ENCODE results near the gene MYH6.

MYH6 gene

DNA sequence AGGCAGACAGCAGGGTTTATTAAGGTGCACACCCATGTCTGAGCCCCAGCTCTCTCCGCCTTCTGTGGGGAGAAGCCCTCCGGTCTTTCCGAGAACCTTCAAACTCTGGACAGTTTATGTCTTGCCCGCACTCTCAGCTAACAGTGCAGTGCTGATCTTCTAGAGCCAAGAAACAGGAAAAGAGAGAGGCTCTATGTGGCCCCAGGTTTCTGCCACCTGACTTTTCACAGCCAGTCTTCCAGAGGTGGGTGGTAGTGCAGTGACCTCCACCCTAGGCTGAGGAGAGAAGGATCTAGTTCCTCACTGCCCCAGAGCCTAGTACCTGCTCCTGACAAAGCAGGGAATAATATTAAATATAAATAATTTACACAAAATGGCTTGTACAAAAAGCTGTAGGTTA lies 51.4 kb downstream of the MYH6 start:
- DNase-seq (ENCODE audit: low read depth in 2 of 2) = no peak

DNA sequence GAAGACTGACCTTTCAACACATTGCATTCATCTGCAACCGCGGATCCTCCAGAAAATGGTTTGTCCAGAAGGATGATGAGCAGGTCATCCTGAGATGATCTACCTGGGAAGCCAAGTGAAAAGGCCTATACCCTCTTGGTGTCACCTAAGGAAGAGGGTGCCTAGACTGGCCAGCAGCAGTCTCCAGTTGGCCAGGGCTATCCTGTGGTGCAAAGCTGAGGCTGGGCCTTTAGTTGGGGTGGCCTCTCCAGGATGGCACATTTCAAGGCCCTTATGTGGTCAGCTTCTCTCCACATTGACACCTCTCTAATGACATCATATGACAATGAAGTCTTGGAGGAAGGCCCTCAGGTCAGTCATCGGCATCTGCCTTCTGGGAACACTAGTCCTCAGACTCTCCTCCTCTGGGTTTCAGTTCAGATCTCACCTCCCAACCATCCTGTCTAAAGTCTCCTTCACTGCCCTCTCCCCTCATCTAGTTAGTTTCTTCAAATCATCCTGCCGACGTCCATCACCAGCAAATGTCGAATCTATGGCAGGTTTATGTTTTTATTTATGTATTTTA lies 52.1 kb downstream of the MYH6 start:
- no peak for DNase-seq (ENCODE audit: low read depth in 2 of 2)

DNA sequence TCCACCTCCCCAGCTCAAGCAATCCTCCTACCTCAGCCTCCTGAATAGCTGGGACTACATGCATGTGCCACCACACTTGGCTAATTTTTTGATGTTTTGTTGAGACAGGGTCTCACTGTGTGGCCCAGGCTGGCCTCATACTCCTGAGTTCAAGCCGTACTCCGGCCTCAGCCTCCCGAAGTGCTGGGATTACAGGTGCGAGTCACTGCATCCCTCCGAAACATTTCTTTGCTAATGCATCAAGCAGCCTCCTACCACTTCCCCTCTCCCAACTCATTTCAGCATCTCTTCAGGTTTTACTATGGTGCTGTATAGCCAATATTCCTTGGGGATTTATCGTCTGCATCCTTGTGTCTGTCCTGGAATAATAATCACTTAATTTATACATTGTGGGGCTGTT lies 53.1 kb downstream of the MYH6 start:
- no peak for DNase-seq (ENCODE audit: low read depth in 2 of 2)

DNA sequence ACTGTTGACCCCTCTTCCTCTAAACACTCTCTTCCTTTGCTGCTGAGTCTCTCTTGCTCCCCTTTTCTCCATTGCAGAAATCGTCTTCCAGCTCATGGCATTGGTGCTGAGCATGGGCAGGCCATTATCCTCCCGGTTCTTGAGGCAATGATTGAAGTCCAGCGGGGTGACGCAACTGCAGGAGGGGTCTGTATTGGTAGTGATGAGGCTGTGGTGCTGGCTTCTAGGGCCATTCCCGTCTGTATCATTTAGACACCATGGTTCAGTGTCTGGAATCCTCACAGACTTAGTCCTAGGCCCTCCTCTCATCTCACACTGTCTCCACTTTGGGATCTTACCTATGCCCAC lies 54.7 kb downstream of the MYH6 start:
- DNase-seq (ENCODE audit: low read depth in 2 of 2) = no peak

DNA sequence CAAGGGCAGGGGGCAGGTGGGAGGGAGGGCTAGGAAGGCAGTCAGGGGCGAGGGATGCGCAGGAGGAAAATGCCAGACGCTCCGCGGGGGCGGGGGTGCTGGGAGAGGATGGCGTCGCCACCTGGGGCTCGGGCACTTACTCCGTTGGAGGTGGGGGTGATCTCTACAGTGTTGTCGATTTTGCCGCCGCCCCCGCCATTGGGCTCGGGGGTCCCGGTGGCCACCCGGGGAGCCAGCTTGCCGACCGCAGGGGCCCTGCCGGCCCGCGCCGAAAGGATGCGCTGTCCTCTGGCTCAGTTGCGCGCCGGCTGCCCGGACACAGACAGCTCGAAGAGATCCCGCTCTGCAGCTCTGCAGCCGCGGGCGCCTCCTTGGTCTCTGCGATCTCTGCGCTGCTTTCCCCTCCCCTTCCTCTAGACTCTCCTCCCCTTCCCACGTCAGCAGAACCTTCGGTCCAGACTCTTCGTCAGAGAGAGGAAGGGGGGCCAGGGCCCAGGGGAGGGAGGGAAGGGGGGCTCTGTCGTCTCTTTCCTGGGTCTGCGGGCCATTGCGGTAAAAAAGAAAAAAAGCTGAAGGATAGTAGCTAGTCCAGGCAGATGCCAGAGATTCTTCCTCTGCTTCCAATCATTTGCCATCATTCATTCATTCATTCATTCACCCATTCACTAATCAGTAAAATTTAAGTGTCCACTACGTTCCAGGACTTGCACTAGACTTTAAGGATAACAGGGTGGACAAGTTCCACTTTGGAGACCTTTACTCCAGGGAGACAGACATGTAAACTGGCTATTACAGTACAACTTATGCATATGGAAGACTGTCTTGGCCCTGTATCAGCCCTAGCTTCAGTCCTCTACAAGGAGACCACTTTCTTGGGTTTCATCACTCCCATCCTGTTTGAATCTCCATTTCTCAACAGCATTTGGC lies 55.3 kb downstream of the MYH6 start, which contains the start of gene SLC22A17:
Gene SLC22A17, minus strand, starts transcription at position 382 of the 927 bp plus-strand sequence.
- peak; percentile 12 to 23 for DNase-seq (ENCODE audit: low read depth in 2 of 2)

DNA sequence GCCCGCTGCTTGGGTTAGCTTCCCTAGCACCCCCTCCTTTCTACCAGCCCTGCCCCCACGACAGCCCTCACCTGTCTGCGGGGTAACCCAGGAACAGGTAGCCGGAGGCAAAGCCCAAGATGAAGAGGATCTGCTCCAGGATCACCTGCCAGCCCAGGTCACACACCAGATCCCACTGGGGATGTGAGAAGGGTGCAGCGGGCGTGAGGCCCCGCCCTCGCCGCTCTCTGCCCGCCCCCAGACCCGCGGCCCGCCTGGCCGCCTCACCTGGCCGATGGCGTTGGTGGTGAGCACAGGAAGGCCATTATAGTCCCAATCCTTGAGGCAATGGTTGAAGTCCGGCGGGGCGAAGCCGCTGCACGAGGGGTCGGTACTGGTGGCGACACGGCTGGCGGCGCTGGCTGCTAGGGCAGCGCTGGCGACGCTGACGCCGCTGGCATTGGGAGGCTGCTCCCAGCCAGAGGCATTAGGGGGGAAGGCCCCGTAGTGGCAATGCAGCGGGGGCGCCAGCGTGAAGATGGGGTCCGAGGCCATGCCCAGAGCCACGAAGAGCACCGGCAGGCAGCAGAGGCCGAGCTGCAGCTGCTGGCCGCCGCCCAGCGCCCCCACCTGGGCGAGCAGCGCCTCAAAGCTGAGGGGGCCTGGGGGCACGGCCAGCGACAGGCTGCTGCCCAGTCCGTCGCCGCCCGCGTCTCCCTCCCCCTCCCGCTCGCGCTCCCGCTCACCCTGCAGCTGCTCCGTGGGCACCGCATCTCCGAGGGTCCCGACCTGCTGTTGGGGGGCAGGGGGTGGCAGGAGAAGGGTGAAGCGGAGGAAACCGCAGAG lies 56.2 kb downstream of the MYH6 start:
- no peak for DNase-seq (ENCODE audit: low read depth in 2 of 2)

DNA sequence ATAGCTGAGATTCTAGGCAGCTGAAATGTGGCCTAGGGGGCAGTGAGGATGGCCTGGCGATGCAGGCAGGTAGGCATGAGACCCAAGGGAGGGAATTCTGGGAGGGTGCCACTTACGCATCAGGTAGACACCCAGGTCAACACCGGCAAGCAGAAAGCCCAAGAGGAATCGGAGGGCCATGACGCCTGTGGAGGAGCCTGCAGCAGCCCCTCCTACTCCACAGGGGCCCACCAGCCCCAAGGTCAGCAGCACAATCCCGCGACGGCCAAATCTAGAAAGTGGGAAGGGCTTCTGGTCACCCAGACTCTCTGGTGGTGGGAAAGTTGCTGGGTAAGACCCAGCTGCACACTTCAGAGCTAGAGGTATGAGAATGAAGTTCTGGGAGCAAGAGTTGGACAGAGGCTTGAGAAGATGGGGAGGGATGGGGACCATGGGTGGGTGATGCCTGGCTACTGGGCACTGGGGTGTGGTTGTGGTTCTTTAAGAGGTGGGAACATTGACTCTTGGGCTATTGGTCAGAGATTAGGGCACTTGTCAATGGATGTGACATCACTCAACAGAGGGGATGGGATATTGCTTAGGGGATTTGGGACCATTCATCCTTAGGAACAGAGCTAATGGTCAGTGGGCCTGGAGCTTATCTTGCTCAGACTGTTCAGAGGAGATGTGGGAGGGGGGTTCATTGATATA lies 58.8 kb downstream of the MYH6 start:
- DNase-seq (ENCODE audit: low read depth in 2 of 2) = no peak

DNA sequence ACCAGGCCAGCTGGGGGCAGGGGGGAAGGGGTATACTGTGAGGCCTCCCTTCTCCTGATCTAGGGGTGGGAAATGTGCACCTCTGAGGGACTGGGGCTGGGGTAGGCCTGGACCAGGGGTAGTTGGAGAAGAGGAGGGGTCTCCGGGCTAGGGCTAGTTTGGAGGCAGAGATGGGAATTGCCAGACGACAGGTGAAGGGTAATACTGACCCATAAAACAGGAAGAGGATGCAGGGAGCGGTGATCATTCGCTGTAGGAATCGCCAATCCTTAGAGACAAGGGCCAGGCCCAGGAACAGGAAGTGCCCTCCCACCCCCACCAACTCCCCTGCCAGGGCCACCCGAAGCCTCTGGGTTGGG lies 59.8 kb downstream of the MYH6 start:
- DNase-seq (ENCODE audit: low read depth in 2 of 2) = no peak

DNA sequence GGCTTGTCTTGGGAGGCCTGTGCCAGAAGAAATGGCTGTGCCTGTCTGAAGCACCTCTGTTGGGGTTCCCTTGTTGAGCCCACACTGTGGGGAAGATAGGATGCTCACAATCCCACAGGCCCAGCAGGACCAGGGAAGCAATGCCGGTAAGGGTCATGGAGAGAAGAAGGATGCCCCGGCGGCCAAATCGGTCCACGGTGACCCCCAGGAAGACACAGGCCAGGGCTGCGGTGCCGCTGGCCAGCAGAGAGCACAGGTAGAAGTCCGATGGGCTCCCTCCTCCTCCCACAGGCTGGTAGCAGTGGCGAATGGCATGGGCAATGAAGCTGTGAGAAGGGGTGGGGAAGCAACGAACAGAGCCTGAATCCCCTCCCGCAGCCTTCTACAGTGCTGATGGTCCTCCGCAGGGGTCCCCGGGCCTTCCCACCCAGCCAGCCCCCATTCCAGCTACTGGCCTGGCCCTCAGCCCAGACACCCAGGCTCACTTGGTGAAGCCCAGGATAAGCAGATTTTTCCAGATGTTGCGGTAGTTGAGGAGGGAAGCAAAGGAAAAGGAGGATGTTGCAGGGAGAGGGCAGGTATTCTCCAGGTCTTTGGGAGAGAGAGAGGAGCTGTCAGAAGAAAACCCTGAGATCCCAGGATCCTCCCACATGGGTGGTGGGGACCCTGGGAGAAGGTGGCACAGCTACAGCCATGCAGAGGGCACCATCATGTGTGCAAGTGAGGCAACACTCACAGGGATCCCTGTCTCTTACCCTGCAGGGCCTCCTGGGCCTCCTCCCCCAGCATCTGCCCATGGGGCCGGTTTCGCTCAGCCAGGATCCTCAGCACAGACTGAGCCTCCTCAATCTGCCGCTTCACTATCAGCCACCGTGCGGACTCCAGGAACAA lies 60.4 kb downstream of the MYH6 start:
- DNase-seq (ENCODE audit: low read depth in 2 of 2) = no peak

DNA sequence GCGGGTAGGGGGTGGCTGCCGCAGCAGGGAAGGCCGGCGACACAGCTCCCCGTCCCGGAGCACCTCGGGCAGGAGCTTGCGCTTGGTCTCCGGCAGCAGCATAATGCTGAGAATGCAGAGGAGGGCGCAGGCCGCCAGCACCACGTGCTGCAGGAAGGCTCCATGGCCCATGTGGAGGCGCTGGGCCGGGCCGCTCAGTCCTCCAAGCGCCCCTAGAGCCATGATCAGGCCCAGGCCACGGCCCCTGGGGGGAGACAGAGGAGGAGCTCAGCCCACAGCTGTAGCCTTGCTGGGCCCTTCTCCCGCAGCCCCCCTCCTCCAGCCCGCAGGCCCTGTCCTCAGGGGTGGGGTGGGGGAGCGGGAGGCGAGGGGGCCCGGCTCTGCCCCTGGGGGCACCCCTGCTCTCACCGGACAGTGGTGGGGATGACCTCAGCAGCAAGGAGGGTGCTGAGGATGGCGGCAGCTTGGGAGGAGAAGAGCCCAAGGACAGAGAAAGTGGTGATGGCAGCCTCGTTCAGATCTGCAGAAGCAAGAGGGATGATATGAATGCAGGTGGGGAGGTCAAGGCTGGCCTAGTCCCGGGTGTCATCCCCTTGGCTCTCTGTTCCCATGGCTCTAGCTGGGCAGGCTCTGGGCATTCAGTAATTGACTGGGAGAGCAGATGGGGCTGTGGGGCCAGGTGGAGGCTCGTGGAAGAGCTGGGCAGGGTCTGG lies 61.2 kb downstream of the MYH6 start:
- DNase-seq (ENCODE audit: low read depth in 2 of 2) = no peak

DNA sequence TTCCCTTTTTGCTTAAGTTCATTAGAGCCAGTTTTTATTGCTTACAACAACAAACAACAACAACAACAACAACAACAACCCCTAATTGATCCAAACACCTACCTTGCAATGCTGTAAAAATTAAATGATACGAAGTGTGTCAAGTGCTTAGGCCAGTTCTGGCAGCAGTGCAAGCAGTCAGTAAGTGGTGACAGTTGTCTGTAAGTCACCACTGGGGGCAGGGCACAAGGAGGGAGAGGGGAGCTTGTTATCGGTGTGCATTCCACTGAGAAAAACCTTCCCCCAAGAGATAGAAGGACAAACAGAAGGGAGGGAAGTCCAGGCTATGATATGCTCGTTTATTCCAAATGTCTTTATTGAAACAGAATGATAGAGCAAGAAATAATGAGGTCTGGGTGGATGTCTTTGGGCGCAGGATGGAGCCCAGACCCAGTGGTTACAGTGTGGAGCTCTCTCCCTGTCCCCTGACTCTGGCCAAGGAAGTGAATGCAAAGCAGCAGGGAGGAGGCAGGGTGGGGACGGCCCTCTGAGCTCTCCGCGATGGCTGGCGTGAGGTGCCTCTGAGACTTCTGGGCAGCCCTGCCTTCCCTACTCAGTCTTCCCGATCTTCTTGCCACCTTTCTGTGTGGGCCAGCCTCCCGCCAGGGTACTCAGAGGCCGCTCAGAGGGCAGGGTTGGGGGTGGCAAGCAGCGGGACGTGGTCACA lies 61.9 kb downstream of the MYH6 start:
- DNase-seq (ENCODE audit: low read depth in 2 of 2) = no peak

DNA sequence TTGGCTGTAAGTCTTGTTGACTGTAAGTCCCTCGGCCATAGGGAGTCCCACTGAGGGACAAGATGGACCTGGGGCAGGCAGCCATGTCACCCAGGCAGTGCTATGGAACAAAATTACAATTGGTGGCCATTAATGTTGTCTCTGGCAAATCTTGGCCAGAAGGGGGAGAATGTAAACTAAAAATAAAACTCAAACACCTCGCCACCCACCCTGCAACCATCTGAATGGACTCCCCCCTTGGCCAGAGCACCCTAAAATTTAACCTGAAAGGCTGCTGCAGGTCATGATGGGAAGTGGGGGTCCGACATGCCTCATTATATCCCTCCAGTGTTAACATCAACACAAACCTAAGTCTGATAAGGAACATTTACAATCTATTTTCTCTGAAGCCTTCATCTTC lies 63.6 kb downstream of the MYH6 start:
- DNase-seq (ENCODE audit: low read depth in 2 of 2) = no peak

DNA sequence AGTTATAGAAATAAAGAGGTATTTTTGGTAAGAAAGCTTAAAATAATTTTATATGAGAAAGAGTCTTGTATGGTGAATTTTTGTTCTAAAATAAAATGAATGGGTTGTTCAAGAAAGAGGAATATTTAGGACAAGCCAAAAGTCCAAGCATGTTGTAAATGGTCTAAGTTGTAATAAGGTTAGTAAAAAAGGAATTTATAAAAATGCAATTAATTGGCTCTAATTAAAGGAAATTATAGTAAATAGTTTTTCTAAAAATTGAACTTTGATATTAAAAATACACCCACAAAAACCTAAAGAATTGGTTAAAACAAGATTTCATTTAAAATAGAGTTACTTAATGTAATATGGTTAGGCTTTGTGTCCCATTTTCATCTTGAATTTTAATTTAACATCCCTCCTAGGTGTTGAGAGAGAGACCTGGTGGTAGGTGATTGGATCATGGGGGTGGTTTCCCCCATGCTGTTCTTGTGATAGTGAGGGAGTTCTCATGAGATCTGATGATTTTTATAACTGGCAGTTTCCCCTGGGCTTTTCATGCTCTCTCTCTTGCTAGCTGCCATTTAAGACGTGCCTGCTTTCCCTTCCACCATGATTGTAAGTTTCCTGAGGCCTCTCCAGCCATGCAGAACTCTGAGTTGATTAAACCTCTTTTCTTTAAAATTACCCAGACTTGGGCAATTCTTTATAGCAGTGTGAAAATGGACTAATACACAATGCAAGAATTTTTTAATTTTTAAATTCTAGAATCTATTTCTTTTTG lies 68.4 kb downstream of the MYH6 start:
- DNase-seq (ENCODE audit: low read depth in 2 of 2) = no peak

DNA sequence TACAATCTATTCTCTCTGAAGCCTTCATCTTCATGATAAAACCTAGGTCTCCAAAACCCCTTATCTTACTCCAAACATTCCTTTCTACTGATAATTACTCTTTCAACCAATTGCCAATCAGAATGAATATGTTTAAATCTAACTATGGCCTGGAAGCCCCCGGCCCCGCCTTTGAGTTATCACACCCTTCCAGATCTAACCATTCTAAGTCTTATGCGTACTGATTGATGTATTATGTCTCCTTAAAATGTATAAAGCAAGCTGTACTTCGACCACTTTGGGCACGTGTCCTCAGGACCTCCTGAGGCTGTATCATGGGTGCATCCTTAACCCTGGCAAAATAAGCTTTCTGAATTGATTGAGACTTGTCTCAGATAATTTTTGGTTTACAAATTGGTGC lies 72.5 kb downstream of the MYH6 start:
- DNase-seq (ENCODE audit: low read depth in 2 of 2) = no peak

Data from stimulated activated CD8-positive, alpha-beta memory T cell treated with anti-CD3 and anti-CD28 coated beads, Interleukin-2, amount 100 ng/mL, for 48 hours (primary cell).